HepG2 (cell line): ENCODE results near the gene SLC38A3. TPM values are rescaled to one million over a fixed set of nuclear protein-coding genes. Genes with fewer than 3 reads are reported as not detected.
A peak's percentile ranks its signal among the peaks of the same experiment; 100 is the strongest.

Source experiments
- ARNT2 ChIP-seq: sonication (generic); formaldehyde crosslinking; IDR thresholded peaks from 2 replicates; pipeline ENCODE4 v1.8.0; 2022; ENCODE audit warnings: mild to moderate bottlenecking, low read depth, missing genetic modification reagents, moderate library complexity
- CENPT ChIP-seq: sonication (generic); formaldehyde crosslinking; IDR thresholded peaks from 2 replicates; pipeline ENCODE4 v1.8.0; 2022; ENCODE audit warnings: low read depth, mild to moderate bottlenecking, moderate library complexity, missing genetic modification reagents
- FIP1L1 ChIP-seq: fragments of 200-400 bp; formaldehyde crosslinking; IDR thresholded peaks from 2 replicates; pipeline ENCODE4 v1.6.1; 2018; ENCODE audit warnings: low read depth, mild to moderate bottlenecking, low read length, moderate library complexity, borderline replicate concordance; ENCODE audit not compliant: insufficient read depth
- HNRNPH1 ChIP-seq: fragments of 200-400 bp; formaldehyde crosslinking; optimal IDR thresholded peaks from 2 replicates; pipeline ENCODE3; 2017; ENCODE audit warnings: mild to moderate bottlenecking, low read depth, low read length
- HOXA3 ChIP-seq: sonication (generic); formaldehyde crosslinking; IDR thresholded peaks from 2 replicates; pipeline ENCODE4 v1.5.0; 2020; ENCODE audit warnings: missing genetic modification reagents
- MAFK ChIP-seq, 2 experiments: IDR thresholded peaks in 1 of 2; conservative IDR thresholded peaks in 1 of 2; 2 replicates each; pipeline ENCODE4 v1.6.1; 2011; ENCODE audit warnings: improper control_type of control experiment in 2 of 2, low read length in 2 of 2
- NR2F1 ChIP-seq, 2 experiments: fragments of 450-650 bp in 1 of 2; formaldehyde crosslinking in 1 of 2; IDR thresholded peaks; 2 replicates each; pipeline versions ENCODE4 v1.5.0 to v1.6.1; 2016 to 2020; ENCODE audit warnings: mild to moderate bottlenecking in 1 of 2, missing compliant biosample characterization in 1 of 2, missing genetic modification reagents in 1 of 2, moderate library complexity in 1 of 2
- RBM39 ChIP-seq: fragments of 200-400 bp; formaldehyde crosslinking; IDR thresholded peaks from one replicate; pipeline ENCODE4 v1.6.1; 2018; ENCODE audit warnings: antibody characterized with exemption, mild to moderate bottlenecking, low read depth, low read length; ENCODE audit not compliant: poor library complexity, severe bottlenecking
- REL ChIP-seq: sonication (generic); formaldehyde crosslinking; conservative IDR thresholded peaks from 2 replicates; pipeline ENCODE4 v1.8.0; 2022; ENCODE audit warnings: mild to moderate bottlenecking, missing genetic modification reagents, moderate library complexity
- RFXANK ChIP-seq: IDR thresholded peaks from 2 replicates; pipeline ENCODE4 v1.6.1; 2016
- SMAD1 ChIP-seq: sonication (generic); formaldehyde crosslinking; IDR thresholded peaks from 2 replicates; pipeline ENCODE4 v1.4.0; 2020; ENCODE audit warnings: missing genetic modification reagents, low read depth, mild to moderate bottlenecking, borderline replicate concordance
- SP2 ChIP-seq: sonication (generic); formaldehyde crosslinking; IDR thresholded peaks from 2 replicates; pipeline ENCODE4 v1.5.1; 2020; ENCODE audit warnings: mild to moderate bottlenecking, missing genetic modification reagents
- ZFYVE20 ChIP-seq: sonication (generic); formaldehyde crosslinking; IDR thresholded peaks from 2 replicates; pipeline ENCODE4 v1.8.0; 2023; ENCODE audit warnings: low read depth, mild to moderate bottlenecking, moderate library complexity, missing genetic modification reagents, borderline replicate concordance
- ZNF3 ChIP-seq: IDR thresholded peaks from 2 replicates; pipeline ENCODE4 v1.7.0; 2017; ENCODE audit warnings: inconsistent platforms
- ZNF484 ChIP-seq: sonication (generic); formaldehyde crosslinking; IDR thresholded peaks from 2 replicates; pipeline ENCODE4 v1.5.1; 2020; ENCODE audit warnings: mild to moderate bottlenecking, low read depth, missing genetic modification reagents, borderline replicate concordance
- ZNF510 ChIP-seq: sonication (generic); formaldehyde crosslinking; IDR thresholded peaks from 2 replicates; pipeline ENCODE4 v1.4.0; 2020; ENCODE audit warnings: low read depth, mild to moderate bottlenecking, missing genetic modification reagents
- ZNF605 ChIP-seq: sonication (generic); formaldehyde crosslinking; IDR thresholded peaks from 2 replicates; pipeline ENCODE4 v1.8.0; 2022; ENCODE audit warnings: mild to moderate bottlenecking, missing genetic modification reagents
- ZNF75D ChIP-seq: sonication (generic); formaldehyde crosslinking; IDR thresholded peaks from 2 replicates; pipeline ENCODE4 v1.8.1; 2023; ENCODE audit warnings: missing genetic modification reagents, mild to moderate bottlenecking, borderline replicate concordance
- ZNF768 ChIP-seq: sonication (generic); formaldehyde crosslinking; IDR thresholded peaks from 2 replicates; pipeline ENCODE4 v1.4.0; 2020; ENCODE audit warnings: missing genetic modification reagents
- ZSCAN30 ChIP-seq: sonication (generic); formaldehyde crosslinking; IDR thresholded peaks from 2 replicates; pipeline ENCODE4 v1.5.0; 2020; ENCODE audit warnings: mild to moderate bottlenecking, missing genetic modification reagents
- polyA plus RNA-seq, 8 experiments: library from polyadenylated mRNA; depleted of rRNA in 3 of 8; stranded (reverse) in 7 of 8; unstranded in 1 of 8; fragments of >200 nt; fragmentation: Illumina TruSeq in 4 of 8; extraction: Trizol in 4 of 8; gene quantifications; 2 replicates each; pipeline versions ENCODE4 v1.2.1 to v1.2.3, GENCODE V29; 2011 to 2016; ENCODE audit warnings: low read depth in 4 of 8, missing spikeins in 1 of 8, mixed read lengths in 1 of 8; ENCODE audit not compliant: insufficient read depth in 1 of 8
- total RNA-seq, 5 experiments: library from RNA; depleted of rRNA; stranded (reverse); fragments of >200 nt; fragmentation: Illumina TruSeq; extraction: Trizol; gene quantifications; 2 replicates each; pipeline ENCODE4 v1.2.3, GENCODE V29; 2016; ENCODE audit warnings: low read depth in 1 of 5
- TF ChIP-seq, protein P1 (sequence below), 2 experiments: sonication (generic) in 1 of 2; formaldehyde crosslinking in 1 of 2; IDR thresholded peaks; 2 replicates each; pipeline versions ENCODE4 v1.4.0 to v1.6.1; 2016 to 2020; ENCODE audit warnings: borderline replicate concordance in 1 of 2, low read depth in 1 of 2, mild to moderate bottlenecking in 1 of 2, missing genetic modification reagents in 1 of 2
- TF ChIP-seq, protein P2 (sequence below): sonication (generic); formaldehyde crosslinking; IDR thresholded peaks from 2 replicates; pipeline ENCODE4 v1.4.0; 2020; ENCODE audit warnings: missing genetic modification reagents, low read depth, mild to moderate bottlenecking, borderline replicate concordance
- TF ChIP-seq, protein P3 (sequence below): sonication (generic); formaldehyde crosslinking; IDR thresholded peaks from 2 replicates; pipeline ENCODE4 v1.4.0; 2020; ENCODE audit warnings: missing genetic modification reagents, borderline replicate concordance

SLC38A3 gene
- total and polyA plus RNA-seq, 2 of the 13 experiments (the other 11 are each of a cell fraction or from before 2014, with no cell fraction given), result 29.8 to 164 TPM

DNA sequence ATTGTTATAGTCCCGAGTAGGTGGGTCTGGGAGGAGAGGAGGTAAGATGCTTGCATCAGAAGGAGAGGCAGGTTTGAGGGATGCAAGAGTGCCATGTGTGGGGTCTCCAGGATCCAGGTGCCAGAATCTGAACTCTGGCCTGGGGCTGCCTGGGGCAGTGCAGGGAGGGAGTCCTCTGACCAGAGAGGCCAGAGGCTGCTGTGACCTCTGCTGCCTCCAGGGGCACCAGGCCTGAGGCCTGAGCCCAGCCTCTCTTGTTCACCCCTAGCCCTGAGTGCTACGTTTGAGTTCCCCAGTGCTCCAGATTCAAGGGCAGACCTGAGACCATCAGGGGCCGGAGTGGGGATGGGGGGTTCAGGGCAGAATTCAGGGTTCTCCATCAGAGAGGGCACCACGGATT is 7.4 kb downstream of the SLC38A3 start (continued):
- TF ChIP-seq HOXA3 (CRISPR knock-in tag), result 0 out of 2 replicates have a peak, but pooled peaks have one; percentile 8
- TF ChIP-seq ZNF605 (CRISPR knock-in tag), result no peak
- TF ChIP-seq SP2 (CRISPR knock-in tag), result no peak
- TF ChIP-seq ZFYVE20 (CRISPR knock-in tag), result no peak
- TF ChIP-seq ZNF484 (CRISPR knock-in tag), result no peak
- no peak for TF ChIP-seq RBM39
- TF ChIP-seq FIP1L1, result no peak
- no peak for TF ChIP-seq ZSCAN30 (CRISPR knock-in tag)
- TF ChIP-seq REL (CRISPR knock-in tag), result no peak
- no peak for TF ChIP-seq RFXANK (CRISPR knock-in tag)
- no peak for TF ChIP-seq MAFK (conservative IDR thresholded peaks at IDR 0.05 in 1 of 2, IDR thresholded peaks at IDR 0.05 in 1 of 2; ENCODE audit: low read length in 2 of 2)
- TF ChIP-seq, protein P1, sequence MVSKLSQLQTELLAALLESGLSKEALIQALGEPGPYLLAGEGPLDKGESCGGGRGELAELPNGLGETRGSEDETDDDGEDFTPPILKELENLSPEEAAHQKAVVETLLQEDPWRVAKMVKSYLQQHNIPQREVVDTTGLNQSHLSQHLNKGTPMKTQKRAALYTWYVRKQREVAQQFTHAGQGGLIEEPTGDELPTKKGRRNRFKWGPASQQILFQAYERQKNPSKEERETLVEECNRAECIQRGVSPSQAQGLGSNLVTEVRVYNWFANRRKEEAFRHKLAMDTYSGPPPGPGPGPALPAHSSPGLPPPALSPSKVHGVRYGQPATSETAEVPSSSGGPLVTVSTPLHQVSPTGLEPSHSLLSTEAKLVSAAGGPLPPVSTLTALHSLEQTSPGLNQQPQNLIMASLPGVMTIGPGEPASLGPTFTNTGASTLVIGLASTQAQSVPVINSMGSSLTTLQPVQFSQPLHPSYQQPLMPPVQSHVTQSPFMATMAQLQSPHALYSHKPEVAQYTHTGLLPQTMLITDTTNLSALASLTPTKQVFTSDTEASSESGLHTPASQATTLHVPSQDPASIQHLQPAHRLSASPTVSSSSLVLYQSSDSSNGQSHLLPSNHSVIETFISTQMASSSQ (IDR thresholded peaks at IDR 0.05; ENCODE audit: low read depth), result no peak
- TF ChIP-seq, protein P1 (CRISPR knock-in tag; IDR thresholded peaks at IDR 0.05; ENCODE audit: borderline replicate concordance), result 0 out of 2 replicates have a peak, but pooled peaks have one; percentile 23
- no peak for TF ChIP-seq HNRNPH1
- TF ChIP-seq, protein P2, sequence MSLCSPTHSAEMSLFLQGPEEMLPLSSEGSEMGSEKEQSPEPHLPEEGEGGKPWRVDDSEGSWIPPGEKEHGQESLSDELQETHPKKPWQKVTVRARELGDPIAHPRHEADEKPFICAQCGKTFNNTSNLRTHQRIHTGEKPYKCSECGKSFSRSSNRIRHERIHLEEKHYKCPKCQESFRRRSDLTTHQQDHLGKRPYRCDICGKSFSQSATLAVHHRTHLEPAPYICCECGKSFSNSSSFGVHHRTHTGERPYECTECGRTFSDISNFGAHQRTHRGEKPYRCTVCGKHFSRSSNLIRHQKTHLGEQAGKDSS (CRISPR knock-in tag), result 0 out of 2 replicates have a peak, but pooled peaks have one; percentile 21
- TF ChIP-seq, protein P3, sequence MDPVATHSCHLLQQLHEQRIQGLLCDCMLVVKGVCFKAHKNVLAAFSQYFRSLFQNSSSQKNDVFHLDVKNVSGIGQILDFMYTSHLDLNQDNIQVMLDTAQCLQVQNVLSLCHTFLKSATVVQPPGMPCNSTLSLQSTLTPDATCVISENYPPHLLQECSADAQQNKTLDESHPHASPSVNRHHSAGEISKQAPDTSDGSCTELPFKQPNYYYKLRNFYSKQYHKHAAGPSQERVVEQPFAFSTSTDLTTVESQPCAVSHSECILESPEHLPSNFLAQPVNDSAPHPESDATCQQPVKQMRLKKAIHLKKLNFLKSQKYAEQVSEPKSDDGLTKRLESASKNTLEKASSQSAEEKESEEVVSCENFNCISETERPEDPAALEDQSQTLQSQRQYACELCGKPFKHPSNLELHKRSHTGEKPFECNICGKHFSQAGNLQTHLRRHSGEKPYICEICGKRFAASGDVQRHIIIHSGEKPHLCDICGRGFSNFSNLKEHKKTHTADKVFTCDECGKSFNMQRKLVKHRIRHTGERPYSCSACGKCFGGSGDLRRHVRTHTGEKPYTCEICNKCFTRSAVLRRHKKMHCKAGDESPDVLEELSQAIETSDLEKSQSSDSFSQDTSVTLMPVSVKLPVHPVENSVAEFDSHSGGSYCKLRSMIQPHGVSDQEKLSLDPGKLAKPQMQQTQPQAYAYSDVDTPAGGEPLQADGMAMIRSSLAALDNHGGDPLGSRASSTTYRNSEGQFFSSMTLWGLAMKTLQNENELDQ, result no peak
- TF ChIP-seq NR2F1 (CRISPR knock-in tag; IDR thresholded peaks at IDR 0.05), result no peak
- no peak for TF ChIP-seq ZNF510 (CRISPR knock-in tag)
- TF ChIP-seq ZNF75D, result no peak
- TF ChIP-seq ZNF3 (CRISPR knock-in tag), result no peak
- TF ChIP-seq SMAD1 (CRISPR knock-in tag), result no peak
- TF ChIP-seq CENPT (CRISPR knock-in tag), result no peak
- TF ChIP-seq ZNF768 (CRISPR knock-in tag), result peak; percentile 49; the same call in 1 of the 2 replicates
- no peak for TF ChIP-seq ARNT2 (CRISPR knock-in tag)
